ENCODE measurements around the gene SLC9B1. TPM values are rescaled to one million over a fixed set of nuclear protein-coding genes. Genes with fewer than 3 reads are reported as not detected.
"Not testable (repeated sequence)": the region's sequence is repeated elsewhere in the genome, so short reads cannot be mapped to it uniquely, and the experiment has no call there.

Gene SLC9B1
- polyA plus RNA-seq, 3 donors, result 2.8 to 4.8 (median 4.1) TPM

GRCh38 chr4:102881343-102881742 lies 138.2 kb downstream of the SLC9B1 start:
- no peak for DNase-seq (ENCODE audit: low read depth in 3 of 3, low spot score in 2 of 3)

- no peak for DNase-seq (ENCODE audit: low read depth in 3 of 3, low spot score in 2 of 3)
These were observed 140.6 kb downstream of the SLC9B1 start for GRCh38 chr4:102878901-102879300.

GRCh38 chr4:102878349-102878748 lies 141.2 kb downstream of the SLC9B1 start:
- DNase-seq (ENCODE audit: low read depth in 3 of 3, low spot score in 2 of 3), result not testable (repeated sequence)

- DNase-seq (ENCODE audit: low read depth in 3 of 3, low spot score in 2 of 3), result not testable (repeated sequence)
These were observed 141.9 kb downstream of the SLC9B1 start for GRCh38 chr4:102877477-102878106.

- no peak for DNase-seq (ENCODE audit: low read depth in 3 of 3, low spot score in 2 of 3)
These were observed 147.7 kb downstream of the SLC9B1 start for GRCh38 chr4:102871772-102872171.

GRCh38 chr4:102869569-102870197 lies 149.8 kb downstream of the SLC9B1 start:
- no peak for DNase-seq (ENCODE audit: low read depth in 3 of 3, low spot score in 2 of 3)

GRCh38 chr4:102868781-102869568 lies 150.5 kb downstream of the SLC9B1 start, which contains the start of gene CISD2:
CISD2 (plus strand) TSS chr4:102868992; CDS start chr4:102869085, 93 bp downstream.
- peak; percentile 81 to 84 (median 82) for DNase-seq (ENCODE audit: low read depth in 3 of 3, low spot score in 2 of 3)

GRCh38 chr4:102868153-102868780 lies 151.2 kb downstream of the SLC9B1 start:
- peak in 1 of 3 donors; percentile 86 for DNase-seq (ENCODE audit: low read depth in 3 of 3, low spot score in 2 of 3)

- DNase-seq (ENCODE audit: low read depth in 3 of 3, low spot score in 2 of 3), result no peak
These were observed 152.0 kb downstream of the SLC9B1 start for GRCh38 chr4:102867278-102868152.

GRCh38 chr4:102865327-102865726 lies 154.2 kb downstream of the SLC9B1 start:
- DNase-seq (ENCODE audit: low read depth in 3 of 3, low spot score in 2 of 3), result not testable (repeated sequence)

- DNase-seq (ENCODE audit: low read depth in 3 of 3, low spot score in 2 of 3), result no peak
These were observed 156.8 kb downstream of the SLC9B1 start for GRCh38 chr4:102862747-102863146.

GRCh38 chr4:102862016-102862415 lies 157.5 kb downstream of the SLC9B1 start:
- no peak for DNase-seq (ENCODE audit: low read depth in 3 of 3, low spot score in 2 of 3)

GRCh38 chr4:102860611-102861324 lies 158.7 kb downstream of the SLC9B1 start:
- no peak for DNase-seq (ENCODE audit: low read depth in 3 of 3, low spot score in 2 of 3)

GRCh38 chr4:102858828-102859464 lies 160.6 kb downstream of the SLC9B1 start:
- DNase-seq (ENCODE audit: low read depth in 3 of 3, low spot score in 2 of 3), result no peak

Other genes with a start within 250 kb of the SLC9B1 start
- 100 to 1,000 TPM; 299 to 315 (median 302) TPM for gene UBE2D3, start 192.2 kb downstream of the SLC9B1 start, polyA plus RNA-seq (ENCODE audit: insufficient read length in 3 of 3)
- gene CISD2, start 150.7 kb downstream of the SLC9B1 start, polyA plus RNA-seq (ENCODE audit: insufficient read length in 3 of 3), result 10 to 100 TPM; 50.1 to 54.8 (median 51.5) TPM
- 10 to 100 TPM in 1 of 3 donors, 1 to 10 TPM in 2; 9.2 to 13.8 (median 9.7) TPM for gene SLC9B2, start 57.1 kb upstream of the SLC9B1 start, polyA plus RNA-seq (ENCODE audit: insufficient read length in 3 of 3)
- gene BDH2, start 80.1 kb upstream of the SLC9B1 start, polyA plus RNA-seq (ENCODE audit: insufficient read length in 3 of 3), result 100 to 1,000 TPM; 222 to 261 (median 261) TPM
- gene CENPE, start 178.6 kb upstream of the SLC9B1 start, polyA plus RNA-seq (ENCODE audit: insufficient read length in 3 of 3), result 10 to 100 TPM; 13.1 to 16.6 (median 14.3) TPM

All from right renal cortex interstitium (tissue), 3 donors.